ENCODE data around the gene GRWD1.

GRWD1 gene

DNA sequence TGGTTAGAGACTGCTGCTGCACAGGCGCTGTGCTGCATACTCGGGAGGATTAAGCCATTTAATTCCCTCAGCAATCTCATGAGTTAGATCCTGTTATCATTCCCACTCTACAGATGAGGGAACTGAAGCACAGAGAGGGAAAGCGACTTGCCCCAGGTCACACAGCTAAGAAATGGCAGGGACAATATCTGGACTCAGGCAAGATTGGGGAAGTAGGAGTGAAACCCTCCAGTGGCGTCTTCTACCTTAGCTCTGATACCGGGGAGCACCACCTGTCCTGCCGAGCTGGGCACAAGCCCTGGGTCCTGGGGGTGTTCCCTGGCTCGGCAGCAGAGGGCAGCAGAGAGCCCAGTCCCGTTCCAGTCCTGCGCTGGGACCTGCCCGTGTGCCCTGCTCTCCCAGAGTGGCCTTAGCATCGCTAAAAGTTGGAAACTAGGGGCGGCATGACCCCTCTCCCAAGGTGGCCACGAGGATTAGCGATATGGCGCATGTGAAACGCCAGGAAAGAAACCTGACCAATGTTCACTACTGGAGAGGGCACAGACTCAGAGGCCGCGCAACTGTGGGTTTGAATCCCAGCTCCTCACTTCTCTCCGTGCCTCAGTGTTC, 43.9 kb downstream of the GRWD1 start:
- no peak for TF ChIP-seq ZFX (IDR thresholded peaks at IDR 0.05)
- TF ChIP-seq, protein P1, sequence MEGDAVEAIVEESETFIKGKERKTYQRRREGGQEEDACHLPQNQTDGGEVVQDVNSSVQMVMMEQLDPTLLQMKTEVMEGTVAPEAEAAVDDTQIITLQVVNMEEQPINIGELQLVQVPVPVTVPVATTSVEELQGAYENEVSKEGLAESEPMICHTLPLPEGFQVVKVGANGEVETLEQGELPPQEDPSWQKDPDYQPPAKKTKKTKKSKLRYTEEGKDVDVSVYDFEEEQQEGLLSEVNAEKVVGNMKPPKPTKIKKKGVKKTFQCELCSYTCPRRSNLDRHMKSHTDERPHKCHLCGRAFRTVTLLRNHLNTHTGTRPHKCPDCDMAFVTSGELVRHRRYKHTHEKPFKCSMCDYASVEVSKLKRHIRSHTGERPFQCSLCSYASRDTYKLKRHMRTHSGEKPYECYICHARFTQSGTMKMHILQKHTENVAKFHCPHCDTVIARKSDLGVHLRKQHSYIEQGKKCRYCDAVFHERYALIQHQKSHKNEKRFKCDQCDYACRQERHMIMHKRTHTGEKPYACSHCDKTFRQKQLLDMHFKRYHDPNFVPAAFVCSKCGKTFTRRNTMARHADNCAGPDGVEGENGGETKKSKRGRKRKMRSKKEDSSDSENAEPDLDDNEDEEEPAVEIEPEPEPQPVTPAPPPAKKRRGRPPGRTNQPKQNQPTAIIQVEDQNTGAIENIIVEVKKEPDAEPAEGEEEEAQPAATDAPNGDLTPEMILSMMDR (conservative IDR thresholded peaks at IDR 0.05), result peak; percentile 87
- no peak overlapping the region for H3K27ac ChIP-seq

DNA sequence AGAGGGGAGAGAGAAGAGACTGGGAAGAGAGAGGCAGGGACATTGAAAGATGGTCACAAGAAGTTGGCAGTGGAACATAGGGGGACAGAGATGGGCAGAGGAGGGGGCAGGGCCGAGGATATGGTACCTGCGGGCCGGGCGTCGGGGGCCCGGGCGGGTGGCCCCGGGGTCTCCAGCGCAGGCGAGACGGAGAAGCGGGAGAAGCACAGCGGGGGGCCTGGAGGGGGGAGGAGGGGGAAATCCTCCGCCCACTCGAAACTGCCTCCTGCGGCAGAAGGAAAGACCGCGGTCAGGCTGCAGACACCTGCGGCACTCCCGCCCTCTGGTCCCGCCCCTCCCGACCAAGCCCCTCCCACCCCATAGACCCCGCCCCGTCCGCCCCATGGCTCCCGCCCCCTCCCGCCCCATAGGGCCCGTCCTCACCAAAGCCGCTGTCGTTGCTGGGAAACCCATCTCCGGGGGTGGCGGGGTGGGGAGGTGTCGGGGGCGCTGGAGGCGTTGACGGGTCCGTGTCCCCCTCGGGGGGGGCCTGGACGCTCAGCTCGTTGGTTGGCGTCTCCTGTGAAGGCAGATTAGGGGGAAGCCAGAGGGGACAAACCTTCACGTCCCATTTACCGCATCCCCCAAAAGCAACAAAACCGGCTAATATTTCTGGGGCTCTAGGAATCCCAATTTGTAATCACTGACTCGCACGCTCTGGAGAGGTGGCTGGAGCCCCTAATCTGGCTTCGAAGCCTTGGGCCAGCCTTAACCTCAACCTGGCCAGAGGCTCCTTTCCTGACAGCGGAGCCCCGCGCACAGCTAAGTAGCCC, 45.4 kb downstream of the GRWD1 start:
- no peak overlapping the region for H3K27ac ChIP-seq
- TF ChIP-seq ZFX (IDR thresholded peaks at IDR 0.05), result no peak

DNA sequence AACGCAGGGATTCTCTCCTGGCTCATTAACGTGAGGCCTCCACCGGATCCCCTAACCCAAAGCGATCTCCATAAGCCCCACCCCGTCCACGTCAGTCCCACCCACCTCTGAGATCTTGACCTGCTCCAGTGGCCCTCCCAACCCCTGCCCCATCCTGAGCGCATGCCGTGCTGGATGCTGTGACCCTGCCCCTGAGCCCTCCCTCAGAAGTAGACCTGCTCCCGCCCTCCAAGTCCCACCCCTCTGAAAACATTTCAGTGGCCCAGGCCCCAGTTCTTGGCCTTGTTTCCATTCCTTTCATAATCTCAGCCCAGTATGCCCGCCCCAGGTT, 46.0 kb downstream of the GRWD1 start:
- TF ChIP-seq ZFX (IDR thresholded peaks at IDR 0.05), result no peak
- TF ChIP-seq, protein P1 (conservative IDR thresholded peaks at IDR 0.05), result no peak
- H3K27ac ChIP-seq, result no peak overlapping the region

DNA sequence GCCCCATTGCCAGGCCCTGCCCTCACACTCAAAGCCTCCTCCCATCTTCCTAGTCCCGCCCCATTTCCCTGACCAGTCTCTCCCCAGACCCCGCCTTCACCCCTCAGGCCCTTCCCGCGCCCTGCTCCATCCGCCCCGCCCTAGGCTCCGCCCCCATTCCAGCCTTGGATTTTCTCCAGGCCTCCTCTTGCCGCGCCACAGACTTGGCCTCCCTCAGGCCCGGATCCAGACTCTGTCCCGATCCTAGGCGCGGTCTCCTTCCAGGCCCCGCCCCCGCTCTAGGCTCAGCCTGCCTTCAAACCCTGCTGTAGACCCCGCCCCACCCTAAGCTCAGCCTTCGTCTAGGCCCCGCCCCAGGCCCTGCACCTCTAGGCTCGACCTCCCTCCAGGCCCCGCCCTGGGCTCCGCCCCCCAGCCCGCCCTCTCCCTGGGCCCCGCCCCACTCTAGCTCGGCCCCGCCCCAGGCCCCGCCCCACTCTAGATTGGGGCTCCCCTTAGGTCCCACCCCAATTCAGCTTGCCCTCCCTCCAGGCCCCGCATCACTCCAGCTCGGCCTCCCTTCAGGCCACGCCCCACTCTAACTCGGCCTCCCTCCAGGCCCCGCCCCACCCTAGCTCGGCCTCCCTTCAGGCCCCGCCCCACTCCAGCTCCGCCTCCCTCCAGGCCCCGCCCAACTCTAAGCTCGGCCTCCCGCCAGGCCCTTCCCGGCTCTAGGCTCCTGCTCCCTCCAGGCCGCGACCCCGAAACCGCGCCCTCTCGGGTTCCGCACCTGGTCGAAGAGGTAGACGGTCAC, 47.3 kb downstream of the GRWD1 start:
- TF ChIP-seq ZFX (IDR thresholded peaks at IDR 0.05), result no peak
- TF ChIP-seq, protein P1 (conservative IDR thresholded peaks at IDR 0.05), result no peak
- H3K27ac ChIP-seq, result peak overlapping the region; percentile 69

DNA sequence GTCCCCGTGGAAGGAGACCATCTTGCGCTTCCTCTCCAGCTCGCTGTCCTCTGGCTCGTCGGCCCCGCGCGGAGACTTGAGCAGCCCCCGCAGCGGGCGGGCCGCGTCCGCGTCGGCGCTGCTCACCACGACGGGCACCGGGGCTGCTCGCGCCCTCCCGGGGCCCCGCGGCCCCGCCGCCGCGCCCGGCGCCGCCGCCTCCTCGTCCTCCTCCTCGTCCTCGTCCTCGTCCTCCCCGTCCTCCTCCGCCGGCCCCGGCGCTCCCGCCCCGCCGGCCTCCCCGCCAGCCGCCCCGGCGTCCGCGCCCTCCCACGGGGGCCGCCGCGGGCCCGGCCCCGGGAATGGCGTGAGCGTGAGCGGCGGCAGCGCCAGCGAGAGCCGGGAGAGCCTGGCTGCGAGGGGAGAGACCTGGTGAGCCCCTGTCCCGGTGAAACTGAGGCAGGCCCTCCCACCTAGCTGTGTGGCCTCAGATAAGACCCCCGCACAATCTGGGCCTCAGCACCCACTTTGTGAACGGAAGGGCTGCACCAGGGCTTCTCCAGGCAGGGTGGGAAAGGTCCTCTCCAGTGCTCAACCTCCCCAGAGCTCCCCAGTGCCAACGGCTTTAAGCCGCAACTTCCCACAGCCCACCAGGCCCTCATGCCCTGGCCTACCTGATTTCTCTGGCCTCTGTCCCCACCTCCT, 48.1 kb downstream of the GRWD1 start:
- TF ChIP-seq, protein P1 (conservative IDR thresholded peaks at IDR 0.05), result no peak
- peak; percentile 63; the same call in 1 of the 2 replicates for TF ChIP-seq ZFX (IDR thresholded peaks at IDR 0.05)
- H3K27ac ChIP-seq, result peak overlapping the region; percentile 69

DNA sequence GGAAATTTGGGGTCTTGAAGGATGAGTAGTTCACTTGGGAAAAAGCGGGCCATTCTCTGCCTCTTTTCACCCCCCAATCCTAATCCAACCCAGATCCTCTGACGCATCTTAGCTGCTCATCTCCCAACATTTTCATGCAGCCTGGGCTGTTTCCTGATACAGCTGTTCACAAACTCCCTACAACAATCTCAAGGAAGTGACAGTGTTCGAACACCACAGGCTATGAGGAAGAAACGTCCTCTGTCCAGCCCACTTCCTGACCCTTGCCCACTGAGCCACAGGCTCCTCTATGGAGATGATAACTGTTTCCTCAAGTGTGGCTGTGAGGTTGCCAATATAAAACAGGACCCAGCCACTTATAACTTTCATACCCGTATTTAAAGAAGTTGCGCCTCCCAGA, 49.6 kb downstream of the GRWD1 start:
- H3K27ac ChIP-seq, result no peak overlapping the region
- no peak for TF ChIP-seq ZFX (IDR thresholded peaks at IDR 0.05)
- TF ChIP-seq, protein P1 (conservative IDR thresholded peaks at IDR 0.05), result no peak

DNA sequence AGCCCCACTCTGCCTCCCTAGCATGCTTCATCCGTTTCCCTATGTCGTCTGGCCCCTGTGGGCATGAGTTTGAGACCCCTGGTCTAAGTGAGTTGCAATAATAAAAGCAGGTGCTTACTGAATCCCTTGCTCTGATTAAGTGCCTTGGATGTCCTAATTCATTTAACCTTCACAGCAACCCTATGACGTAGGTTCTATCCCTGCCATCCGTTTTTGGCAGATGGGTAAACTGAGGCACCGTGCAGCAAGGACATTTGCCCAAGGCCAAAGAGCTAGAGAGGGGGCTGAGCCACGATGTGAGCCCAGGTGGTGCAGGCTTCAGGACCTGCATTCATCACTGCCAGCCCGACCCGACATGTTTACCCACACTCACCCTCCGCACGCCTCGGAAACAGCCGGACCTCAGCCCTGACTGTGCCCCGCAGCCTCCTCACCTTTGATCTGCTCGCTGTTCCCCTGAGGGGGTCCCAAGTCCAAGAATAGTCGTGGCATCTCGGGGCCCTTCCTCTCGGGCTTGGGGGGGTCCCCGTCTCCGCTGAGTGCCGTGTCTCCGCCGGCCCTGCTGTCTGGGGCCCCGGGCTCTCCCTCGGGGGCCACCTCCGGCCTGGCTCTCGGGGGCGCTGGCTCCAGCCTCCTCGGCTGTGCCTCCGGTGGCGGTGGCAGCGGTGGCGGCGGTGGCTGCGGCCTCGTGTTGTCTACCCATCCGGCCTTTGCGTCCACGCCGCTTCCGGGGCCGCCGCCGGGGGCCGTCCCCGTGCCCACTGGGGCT, 51.4 kb downstream of the GRWD1 start:
- H3K27ac ChIP-seq, result no peak overlapping the region
- TF ChIP-seq, protein P1 (conservative IDR thresholded peaks at IDR 0.05), result no peak
